ENCODE measurements around the gene HYAL4. TPM values are rescaled to one million over a fixed set of nuclear protein-coding genes. Genes with fewer than 3 reads are reported as not detected.
"Not testable (repeated sequence)": the region's sequence is repeated elsewhere in the genome, so short reads cannot be mapped to it uniquely, and the experiment has no call there.

Gene HYAL4
- total RNA-seq, 1 experiment from 2014 or later, result not detected

GRCh38 chr7:123819001-123819400 is 26.0 kb upstream of the HYAL4 start:
- H3K36me3 Mint-ChIP-seq, result no peaks in the 10 kb centered on the region
- no peak overlapping the region for H3K4me3 Mint-ChIP-seq
- TF ChIP-seq USF2 (CRISPR knock-in tag; IDR thresholded peaks at IDR 0.05), result no peak
- no peak for TF ChIP-seq TEAD1 (CRISPR knock-in tag; IDR thresholded peaks at IDR 0.05)
- TF ChIP-seq, protein P1, sequence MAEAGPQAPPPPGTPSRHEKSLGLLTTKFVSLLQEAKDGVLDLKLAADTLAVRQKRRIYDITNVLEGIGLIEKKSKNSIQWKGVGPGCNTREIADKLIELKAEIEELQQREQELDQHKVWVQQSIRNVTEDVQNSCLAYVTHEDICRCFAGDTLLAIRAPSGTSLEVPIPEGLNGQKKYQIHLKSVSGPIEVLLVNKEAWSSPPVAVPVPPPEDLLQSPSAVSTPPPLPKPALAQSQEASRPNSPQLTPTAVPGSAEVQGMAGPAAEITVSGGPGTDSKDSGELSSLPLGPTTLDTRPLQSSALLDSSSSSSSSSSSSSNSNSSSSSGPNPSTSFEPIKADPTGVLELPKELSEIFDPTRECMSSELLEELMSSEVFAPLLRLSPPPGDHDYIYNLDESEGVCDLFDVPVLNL (CRISPR knock-in tag; IDR thresholded peaks at IDR 0.05; ENCODE audit: borderline replicate concordance, low read depth), result no peak
- TF ChIP-seq, protein P2, sequence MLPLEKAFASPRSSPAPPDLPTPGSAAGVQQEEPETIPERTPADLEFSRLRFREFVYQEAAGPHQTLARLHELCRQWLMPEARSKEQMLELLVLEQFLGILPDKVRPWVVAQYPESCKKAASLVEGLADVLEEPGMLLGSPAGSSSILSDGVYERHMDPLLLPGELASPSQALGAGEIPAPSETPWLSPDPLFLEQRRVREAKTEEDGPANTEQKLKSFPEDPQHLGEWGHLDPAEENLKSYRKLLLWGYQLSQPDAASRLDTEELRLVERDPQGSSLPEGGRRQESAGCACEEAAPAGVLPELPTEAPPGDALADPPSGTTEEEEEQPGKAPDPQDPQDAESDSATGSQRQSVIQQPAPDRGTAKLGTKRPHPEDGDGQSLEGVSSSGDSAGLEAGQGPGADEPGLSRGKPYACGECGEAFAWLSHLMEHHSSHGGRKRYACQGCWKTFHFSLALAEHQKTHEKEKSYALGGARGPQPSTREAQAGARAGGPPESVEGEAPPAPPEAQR (CRISPR knock-in tag; IDR thresholded peaks at IDR 0.05), result no peak
- no peak for TF ChIP-seq RELA (CRISPR knock-in tag; IDR thresholded peaks at IDR 0.05; ENCODE audit: borderline replicate concordance)
- TF ChIP-seq ATF6 (CRISPR knock-in tag; IDR thresholded peaks at IDR 0.05), result no peak
- TF ChIP-seq NR2C2 (CRISPR knock-in tag; IDR thresholded peaks at IDR 0.05), result no peak
- TF ChIP-seq, protein P3, sequence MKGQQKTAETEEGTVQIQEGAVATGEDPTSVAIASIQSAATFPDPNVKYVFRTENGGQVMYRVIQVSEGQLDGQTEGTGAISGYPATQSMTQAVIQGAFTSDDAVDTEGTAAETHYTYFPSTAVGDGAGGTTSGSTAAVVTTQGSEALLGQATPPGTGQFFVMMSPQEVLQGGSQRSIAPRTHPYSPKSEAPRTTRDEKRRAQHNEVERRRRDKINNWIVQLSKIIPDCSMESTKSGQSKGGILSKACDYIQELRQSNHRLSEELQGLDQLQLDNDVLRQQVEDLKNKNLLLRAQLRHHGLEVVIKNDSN (CRISPR knock-in tag; IDR thresholded peaks at IDR 0.05), result no peak
- TF ChIP-seq GRHL2 (CRISPR knock-in tag; IDR thresholded peaks at IDR 0.05; ENCODE audit: insufficient replicate concordance, severe bottlenecking), result no peak
- no peak for TF ChIP-seq ATF1 (CRISPR knock-in tag; IDR thresholded peaks at IDR 0.05)
- TF ChIP-seq CDX4 (CRISPR knock-in tag; IDR thresholded peaks at IDR 0.05; ENCODE audit: borderline replicate concordance), result no peak
- no peak for TF ChIP-seq NR3C1 (CRISPR knock-in tag; conservative IDR thresholded peaks at IDR 0.05; ENCODE audit: low read depth)
- TF ChIP-seq NFATC4 (CRISPR knock-in tag; IDR thresholded peaks at IDR 0.05), result no peak
- no peak for TF ChIP-seq SMAD3 (CRISPR knock-in tag; IDR thresholded peaks at IDR 0.05; ENCODE audit: borderline replicate concordance)
- TF ChIP-seq RORB (CRISPR knock-in tag; IDR thresholded peaks at IDR 0.05), result no peak
- TF ChIP-seq ETV6 (CRISPR knock-in tag; IDR thresholded peaks at IDR 0.05), result no peak
- no peak for TF ChIP-seq ZNF121 (CRISPR knock-in tag; IDR thresholded peaks at IDR 0.05)
- TF ChIP-seq, protein P4, sequence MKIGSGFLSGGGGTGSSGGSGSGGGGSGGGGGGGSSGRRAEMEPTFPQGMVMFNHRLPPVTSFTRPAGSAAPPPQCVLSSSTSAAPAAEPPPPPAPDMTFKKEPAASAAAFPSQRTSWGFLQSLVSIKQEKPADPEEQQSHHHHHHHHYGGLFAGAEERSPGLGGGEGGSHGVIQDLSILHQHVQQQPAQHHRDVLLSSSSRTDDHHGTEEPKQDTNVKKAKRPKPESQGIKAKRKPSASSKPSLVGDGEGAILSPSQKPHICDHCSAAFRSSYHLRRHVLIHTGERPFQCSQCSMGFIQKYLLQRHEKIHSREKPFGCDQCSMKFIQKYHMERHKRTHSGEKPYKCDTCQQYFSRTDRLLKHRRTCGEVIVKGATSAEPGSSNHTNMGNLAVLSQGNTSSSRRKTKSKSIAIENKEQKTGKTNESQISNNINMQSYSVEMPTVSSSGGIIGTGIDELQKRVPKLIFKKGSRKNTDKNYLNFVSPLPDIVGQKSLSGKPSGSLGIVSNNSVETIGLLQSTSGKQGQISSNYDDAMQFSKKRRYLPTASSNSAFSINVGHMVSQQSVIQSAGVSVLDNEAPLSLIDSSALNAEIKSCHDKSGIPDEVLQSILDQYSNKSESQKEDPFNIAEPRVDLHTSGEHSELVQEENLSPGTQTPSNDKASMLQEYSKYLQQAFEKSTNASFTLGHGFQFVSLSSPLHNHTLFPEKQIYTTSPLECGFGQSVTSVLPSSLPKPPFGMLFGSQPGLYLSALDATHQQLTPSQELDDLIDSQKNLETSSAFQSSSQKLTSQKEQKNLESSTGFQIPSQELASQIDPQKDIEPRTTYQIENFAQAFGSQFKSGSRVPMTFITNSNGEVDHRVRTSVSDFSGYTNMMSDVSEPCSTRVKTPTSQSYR (CRISPR knock-in tag; IDR thresholded peaks at IDR 0.05), result no peak
- no peak for TF ChIP-seq SOX15 (CRISPR knock-in tag; IDR thresholded peaks at IDR 0.05)
- CTCF ChIA-PET, result no interaction called here
- ATAC-seq (no peak), DNase-seq (ENCODE audit: low spot score) (no peak)
- no peak overlapping the region for H3K27ac Mint-ChIP-seq
- no peaks in the 10 kb centered on the region for H3K27me3 Mint-ChIP-seq (ENCODE audit: low read depth)
- POLR2A ChIA-PET, result no interaction called here
- no peaks in the 10 kb centered on the region for H3K4me1 Mint-ChIP-seq
- no peaks in the 10 kb centered on the region for H3K9me3 Mint-ChIP-seq

DNA sequence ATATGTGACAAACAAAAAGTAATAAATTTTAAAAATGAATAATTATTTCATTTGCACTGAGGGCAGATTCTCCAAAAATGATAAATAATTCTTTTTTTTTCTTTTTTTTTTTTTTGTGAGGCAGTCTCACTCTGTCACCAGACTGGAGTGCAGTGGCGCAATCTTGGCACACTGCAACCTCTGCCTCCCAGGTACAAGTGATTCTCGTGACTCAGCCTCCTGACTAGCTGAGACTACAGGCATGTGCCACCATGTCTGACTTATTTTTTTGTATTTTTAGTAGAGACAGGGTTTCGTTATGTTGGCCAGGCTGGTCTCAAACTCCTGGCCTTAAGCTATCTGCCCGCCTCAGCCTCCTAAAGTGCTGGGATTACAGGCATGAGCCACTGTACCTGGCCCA is 25.2 kb upstream of the HYAL4 start:
- H3K27me3 Mint-ChIP-seq (ENCODE audit: low read depth); DNase-seq (ENCODE audit: low spot score); H3K36me3 Mint-ChIP-seq; H3K4me3 Mint-ChIP-seq; H3K4me1 Mint-ChIP-seq; H3K9me3 Mint-ChIP-seq; H3K27ac Mint-ChIP-seq; POLR2A ChIA-PET; ATAC-seq: not testable (repeated sequence)
- CTCF ChIA-PET, result interaction anchor here (0.7 kb wide), 1 partner anchor 56 kb away, joined by 4 read pairs; no protein-coding TSS in a partner anchor

Data from WTC11 (cell line).